Spleen (tissue), 11 donors: ENCODE measurements around the gene RAB3IL1. TPM values are rescaled to one million over a fixed set of nuclear protein-coding genes. Genes with fewer than 3 reads are reported as not detected.
A peak's percentile ranks its signal among the peaks of the same experiment; 100 is the strongest.

Source experiments
- DNase-seq: peaks from one replicate; pipeline ENCODE4 v3.0.0-alpha.2; 2020
- H3K27ac ChIP-seq, 8 donors: fragments of 200-600 bp; sonication (generic) in 7 of 8; 1 replicate in 4 of 8; 2 replicates in 4 of 8; pipeline versions ENCODE4 v1.5.0 to v1.8.0; 2016 to 2021; ENCODE audit warnings: inconsistent platforms in 4 of 8, mild to moderate bottlenecking in 4 of 8, moderate library complexity in 1 of 8
- H3K27me3 ChIP-seq, 7 donors: fragments of 200-600 bp; sonication (generic) in 6 of 7; replicated peaks in 1 of 7; 1 replicate in 4 of 7; 2 replicates in 3 of 7; pipeline versions ENCODE4 v1.5.0 to v1.8.0; 2016 to 2021; ENCODE audit warnings: inconsistent platforms in 3 of 7, mild to moderate bottlenecking in 1 of 7
- H3K36me3 ChIP-seq, 6 donors: fragments of 200-600 bp; sonication (generic) in 5 of 6; 1 replicate in 4 of 6; 2 replicates in 2 of 6; pipeline versions ENCODE4 v1.5.0 to v1.8.0; 2016 to 2021; ENCODE audit warnings: inconsistent platforms in 2 of 6
- H3K4me1 ChIP-seq, 6 donors: fragments of 200-600 bp; sonication (generic) in 5 of 6; 1 replicate in 3 of 6; 2 replicates in 3 of 6; pipeline versions ENCODE4 v1.5.0 to v1.8.0; 2016 to 2021; ENCODE audit warnings: inconsistent platforms in 3 of 6
- H3K4me3 ChIP-seq, 8 donors: fragments of 200-600 bp; sonication (generic) in 7 of 8; 1 replicate in 4 of 8; 2 replicates in 4 of 8; pipeline versions ENCODE4 v1.5.0 to v1.8.0; 2016 to 2021; ENCODE audit warnings: inconsistent platforms in 4 of 8, mild to moderate bottlenecking in 4 of 8, moderate library complexity in 2 of 8
- H3K9me3 ChIP-seq, 8 donors: fragments of 200-600 bp; sonication (generic) in 7 of 8; 1 replicate in 4 of 8; 2 replicates in 4 of 8; pipeline versions ENCODE4 v1.5.0 to v1.8.0; 2016 to 2021; ENCODE audit warnings: inconsistent platforms in 4 of 8
- CTCF ChIP-seq, 11 experiments: fragments of 200-600 bp in 7 of 11; fragments of 450-650 bp in 4 of 11; sonication (generic) in 4 of 11; IDR thresholded peaks in 8 of 11; conservative IDR thresholded peaks in 3 of 11; 1 replicate in 7 of 11; 2 replicates in 4 of 11; pipeline versions ENCODE4 v1.4.0 to v1.8.0; 2016 to 2021; ENCODE audit warnings: antibody characterized with exemption in 11 of 11, inconsistent platforms in 4 of 11, mild to moderate bottlenecking in 1 of 11
- POLR2A ChIP-seq, 3 donors: fragments of 450-650 bp; IDR thresholded peaks; one replicate each; pipeline ENCODE4 v1.5.1; 2017; ENCODE audit warnings: antibody characterized with exemption in 3 of 3, mild to moderate bottlenecking in 1 of 3
- POLR2AphosphoS5 ChIP-seq, 3 donors: sonication (generic); formaldehyde crosslinking; IDR thresholded peaks; one replicate each; pipeline ENCODE4 v1.5.1; 2017; ENCODE audit warnings: antibody characterized with exemption in 3 of 3
- WGBS, 5 donors: extraction: QIAGEN DNeasy Blood & Tissue Kit in 3 of 5; methylation state at CpG; one replicate each; pipeline versions ENCODE4 v1.1.5 to v1.1.7; 2013 to 2018; 5-methylcytosine and 5-hydroxymethylcytosine counted together
- intact Hi-C: fragments of 100-400 bp; cut with DNase I; formaldehyde crosslinking; loops from one replicate; pipeline ENCODE4 v1.15.0; 2023; ENCODE audit warnings: low total_unique reads
- polyA plus RNA-seq, 3 donors: library from polyadenylated mRNA; stranded (reverse); fragments of 200-250 nt; gene quantifications; one replicate each; pipeline ENCODE4 v1.2.1, GENCODE V29; 2013
- total RNA-seq, 7 donors: library from RNA; depleted of rRNA in 3 of 7; stranded (reverse); fragments of >200 nt in 3 of 7; fragmentation: NEBNext Ultra II Directional in 4 of 7; extraction: Animal tissue kit (Norgen Biotek cat#: 25700) in 4 of 7; gene quantifications; one replicate each; pipeline versions ENCODE4 v1.1.0 to v1.2.1, GENCODE V29; 2016 to 2021
- donor health status: healthy with polysubstance abuse.
- donor health status: DM: no; HTN: no; CAD: no; lungs with moderate emphysema.
- donor health status: DM: no; HTN: no; CAD: no.
- donor health status: Bipolar disorder and iron deficiency.
- donor health status: healthy.
- donor health status: DM: no; HTN: no; CAD: no.
- donor health status: DM: yes; HTN: yes; CAD: no.

The RAB3IL1 gene
- total and polyA plus RNA-seq, 10 donors = 6.5 to 57.1 (median 34.6) TPM

DNA sequence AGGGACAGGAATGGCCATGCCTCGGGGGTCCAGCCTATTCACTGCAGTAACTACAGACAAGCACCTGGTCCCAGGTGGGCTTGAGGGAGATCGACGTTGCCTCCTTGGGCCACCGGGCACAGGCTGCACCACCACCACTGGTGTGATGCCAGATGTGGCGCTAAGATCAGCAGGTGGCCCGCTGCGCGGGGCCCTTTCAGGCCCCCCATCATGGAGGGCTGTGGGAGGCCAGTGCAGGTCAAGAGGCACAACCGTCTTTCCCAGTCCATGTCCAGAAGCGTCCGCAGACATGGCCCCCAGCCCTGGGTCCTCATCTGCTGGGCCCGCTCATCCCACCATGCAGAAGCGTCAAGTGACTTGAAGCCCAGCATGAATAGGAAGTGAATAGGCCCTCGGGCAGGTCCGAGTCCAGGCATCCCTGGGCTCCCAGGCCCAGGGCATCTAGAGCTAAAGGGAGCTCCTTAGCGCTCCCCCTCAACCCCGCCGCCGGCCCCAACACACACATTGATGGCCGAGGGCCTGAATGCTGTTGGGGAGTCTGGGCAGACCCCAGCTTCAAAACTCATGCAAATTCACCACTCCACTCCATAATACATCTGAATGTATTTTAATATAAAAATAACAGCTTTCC is 44.3 kb downstream of the RAB3IL1 start:
- TF ChIP-seq POLR2A (IDR thresholded peaks at IDR 0.05) = no peak
- no peak for TF ChIP-seq POLR2AphosphoS5 (IDR thresholded peaks at IDR 0.05)
- TF ChIP-seq CTCF (IDR thresholded peaks at IDR 0.05 in 8 of 11, conservative IDR thresholded peaks at IDR 0.05 in 3 of 11) = no peak
- Histone ChIP-seq H3K4me3 (no peak overlapping the region), H3K27me3 (peaks cover 0 to 8% (median 0%) of the 10 kb centered on the region in 7 donors), H3K9me3 (no peaks in the 10 kb centered on the region), H3K36me3 (peaks cover 0 to 34% (median 0%) of the 10 kb centered on the region in 6 donors), H3K27ac (no peak overlapping the region), H3K4me1 (peaks cover 7 to 22% (median 10%) of the 10 kb centered on the region in 6 donors)
- 89 to 100% (median 92%) methylated on average over 7 to 20 of the region's 20 CpGs for WGBS, 5 donors
- no peak for DNase-seq
- intact Hi-C loops = loop anchor here (10.0 kb wide), 1 partner anchor 232 kb away; no protein-coding TSS in a partner anchor

DNA sequence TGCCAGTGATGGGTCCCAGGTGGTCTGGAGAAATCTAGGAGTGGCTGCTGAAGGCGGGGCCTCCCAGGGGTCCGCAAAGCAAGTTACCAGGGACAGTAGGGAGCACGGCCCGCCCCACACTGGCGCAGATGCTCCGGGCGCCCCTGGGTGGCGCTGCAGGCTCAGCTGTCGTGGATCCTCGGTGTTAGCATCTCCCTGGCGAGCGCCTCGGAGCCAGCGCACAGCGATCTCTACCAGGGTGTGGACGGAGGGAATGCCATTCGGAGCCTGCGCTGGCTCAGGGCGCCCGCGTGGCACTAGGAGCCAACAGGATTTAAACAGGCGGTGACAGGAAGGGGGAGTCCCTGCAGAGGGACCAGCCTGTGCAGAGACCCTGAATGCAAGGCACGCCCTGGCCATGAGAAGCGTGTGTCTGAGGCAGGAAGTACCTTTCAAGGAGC is 46.2 kb downstream of the RAB3IL1 start:
- H3K4me1 ChIP-seq = peaks cover 7 to 22% (median 10%) of the 10 kb centered on the region in 6 donors
- no peaks in the 10 kb centered on the region for H3K9me3 ChIP-seq
- no peak for TF ChIP-seq POLR2A (IDR thresholded peaks at IDR 0.05)
- TF ChIP-seq CTCF (IDR thresholded peaks at IDR 0.05 in 8 of 11, conservative IDR thresholded peaks at IDR 0.05 in 3 of 11) = peak; percentile 78 to 92 (median 89)
- TF ChIP-seq POLR2AphosphoS5 (IDR thresholded peaks at IDR 0.05) = peak; percentile 44 to 77 (median 50)
- 1 to 9% (median 3%) methylated on average over 5 to 24 of the region's 24 CpGs for WGBS, 5 donors
- peaks cover 0 to 8% (median 0%) of the 10 kb centered on the region in 7 donors for H3K27me3 ChIP-seq
- peak overlapping the region in 1 of 8 donors; percentile 11 for H3K27ac ChIP-seq
- peak overlapping the region in 3 of 8 donors; percentile 14 to 44 (median 14) for H3K4me3 ChIP-seq
- intact Hi-C loops = loop anchor here (10.0 kb wide), 1 partner anchor 234 kb away; no protein-coding TSS in a partner anchor
- H3K36me3 ChIP-seq = peaks cover 0 to 15% (median 0%) of the 10 kb centered on the region in 6 donors
- DNase-seq = peak; percentile 92

- TF ChIP-seq CTCF (IDR thresholded peaks at IDR 0.05 in 8 of 11, conservative IDR thresholded peaks at IDR 0.05 in 3 of 11) = no peak
- TF ChIP-seq POLR2AphosphoS5 (IDR thresholded peaks at IDR 0.05) = no peak
- no peak for TF ChIP-seq POLR2A (IDR thresholded peaks at IDR 0.05)
- no peaks in the 10 kb centered on the region for H3K9me3 ChIP-seq
- DNase-seq = no peak
- peak overlapping the region in 1 of 8 donors; percentile 11 for H3K27ac ChIP-seq
- H3K4me1 ChIP-seq = peaks cover 7 to 22% (median 10%) of the 10 kb centered on the region in 6 donors
- 41 to 58% (median 48%) methylated on average over 9 to 10 of the region's 10 CpGs for WGBS, 5 donors
- H3K4me3 ChIP-seq = no peak overlapping the region
- intact Hi-C loops = loop anchor here (10.0 kb wide), 1 partner anchor 234 kb away; no protein-coding TSS in a partner anchor
- H3K27me3 ChIP-seq = peaks cover 0 to 8% (median 0%) of the 10 kb centered on the region in 7 donors
- peaks cover 0 to 13% (median 0%) of the 10 kb centered on the region in 6 donors for H3K36me3 ChIP-seq
These were observed 46.8 kb downstream of the RAB3IL1 start for GRCh38 chr11:61870541-61871031.
